KOPT-K1 (cell line): ENCODE data around the gene SLC9A4.

Source experiments
- H3K27ac ChIP-seq: fragments of 200-600 bp; sonication (generic); 2 replicates; pipeline ENCODE4 v1.5.1; 2016; ENCODE audit warnings: antibody characterized with exemption, mild to moderate bottlenecking, low read depth, low read length; ENCODE audit not compliant: poor library complexity, severe bottlenecking
- H3K36me3 ChIP-seq: fragments of 200-600 bp; sonication (generic); 2 replicates; pipeline ENCODE4 v1.5.1; 2017; ENCODE audit warnings: antibody characterized with exemption, mild to moderate bottlenecking, low read length, moderate library complexity; ENCODE audit not compliant: insufficient read depth
- H3K9me3 ChIP-seq: fragments of 200-600 bp; sonication (generic); 2 replicates; pipeline ENCODE4 v1.5.1; 2017; ENCODE audit warnings: antibody characterized with exemption, low read length, mild to moderate bottlenecking; ENCODE audit not compliant: insufficient read depth, poor library complexity, severe bottlenecking

SLC9A4 gene

DNA sequence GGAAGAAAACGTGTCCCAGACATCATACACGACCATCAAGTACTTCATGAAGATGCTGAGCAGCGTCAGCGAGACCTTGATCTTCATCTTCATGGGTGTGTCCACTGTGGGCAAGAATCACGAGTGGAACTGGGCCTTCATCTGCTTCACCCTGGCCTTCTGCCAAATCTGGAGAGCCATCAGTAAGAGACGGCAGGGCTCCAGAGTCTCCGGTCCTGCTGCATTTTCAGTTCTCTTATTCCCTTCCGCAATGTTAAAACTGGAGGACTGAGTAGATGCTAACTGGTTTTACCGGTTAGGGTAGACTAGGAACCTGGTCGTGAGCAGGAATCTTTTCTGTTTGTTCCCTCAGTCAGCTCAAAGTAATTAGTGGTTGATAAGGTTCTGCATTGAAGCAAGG lies 32.3 kb downstream of the SLC9A4 start:
- H3K36me3 ChIP-seq, result no peaks in the 10 kb centered on the region
- no peak overlapping the region for H3K27ac ChIP-seq
- H3K9me3 ChIP-seq, result peaks cover 4% of the 10 kb centered on the region

- Histone ChIP-seq H3K36me3 (no peaks in the 10 kb centered on the region), H3K27ac (no peak overlapping the region), H3K9me3 (peaks cover 4% of the 10 kb centered on the region)
These were observed 33.7 kb downstream of the SLC9A4 start for GRCh38 chr2:102506743-102507142.

DNA sequence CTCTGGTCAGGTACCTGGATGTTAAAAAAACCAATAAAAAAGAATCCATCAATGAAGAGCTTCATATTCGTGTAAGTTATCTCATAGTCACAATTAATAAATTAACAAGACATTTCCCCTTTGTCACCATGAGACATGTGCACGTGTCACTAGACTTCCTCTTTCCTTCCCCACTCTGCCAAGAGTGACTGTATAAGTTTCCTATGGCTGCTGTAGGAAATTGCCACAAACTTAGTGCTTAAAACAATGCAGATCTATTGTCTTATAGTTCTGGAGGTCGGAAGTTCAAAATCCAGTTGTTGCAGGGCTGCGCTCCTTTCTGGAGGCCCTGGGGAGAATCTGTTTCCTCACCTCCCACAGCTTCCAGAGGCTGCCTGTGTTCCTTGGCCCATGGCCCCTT lies 35.8 kb downstream of the SLC9A4 start:
- no peaks in the 10 kb centered on the region for H3K36me3 ChIP-seq
- peaks cover 4% of the 10 kb centered on the region for H3K9me3 ChIP-seq
- no peak overlapping the region for H3K27ac ChIP-seq

- Histone ChIP-seq H3K36me3 (no peaks in the 10 kb centered on the region), H3K9me3 (peaks cover 4% of the 10 kb centered on the region), H3K27ac (no peak overlapping the region)
These were observed 36.7 kb downstream of the SLC9A4 start for GRCh38 chr2:102509749-102510148.

DNA sequence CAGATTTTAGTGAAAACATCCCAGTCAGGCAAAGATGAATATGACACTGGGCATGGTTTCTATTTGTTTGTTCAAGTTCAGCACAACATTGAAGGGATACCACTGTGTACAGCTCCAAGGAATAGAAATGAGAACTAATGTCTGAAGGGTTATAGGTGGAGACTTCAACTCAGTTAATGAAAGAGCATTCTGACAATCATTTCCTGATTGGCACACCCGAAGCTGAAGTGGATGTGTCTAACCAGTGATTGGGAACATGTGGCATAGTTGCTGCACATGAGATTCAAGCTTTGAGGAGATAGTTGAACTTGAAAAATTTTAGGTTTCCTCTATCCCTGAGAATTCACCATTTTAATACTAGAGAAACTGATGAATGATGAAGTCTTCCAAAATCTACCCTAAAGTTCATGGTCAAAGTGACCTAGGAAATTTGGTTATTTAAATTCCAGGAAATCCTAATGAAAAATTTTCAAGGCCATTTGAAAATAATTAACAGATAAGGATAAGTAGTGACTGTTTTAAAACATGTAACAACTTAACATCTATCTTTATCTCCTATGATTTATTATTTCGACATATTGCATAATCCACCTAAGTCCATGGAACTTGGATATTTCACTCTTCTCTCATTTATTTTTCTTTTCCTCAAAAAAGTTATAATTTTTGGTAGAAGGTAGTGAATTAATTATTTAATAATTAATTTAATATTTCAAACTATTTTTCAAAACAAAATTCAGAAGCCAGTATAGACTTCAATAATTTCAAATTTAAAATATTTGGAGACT lies 38.0 kb downstream of the SLC9A4 start:
- Histone ChIP-seq H3K9me3 (peaks cover 4% of the 10 kb centered on the region), H3K27ac (no peak overlapping the region), H3K36me3 (no peaks in the 10 kb centered on the region)

GRCh38 chr2:102512161-102512560 lies 39.1 kb downstream of the SLC9A4 start:
- H3K27ac ChIP-seq, result no peak overlapping the region
- H3K36me3 ChIP-seq, result no peaks in the 10 kb centered on the region
- peaks cover 4% of the 10 kb centered on the region for H3K9me3 ChIP-seq

DNA sequence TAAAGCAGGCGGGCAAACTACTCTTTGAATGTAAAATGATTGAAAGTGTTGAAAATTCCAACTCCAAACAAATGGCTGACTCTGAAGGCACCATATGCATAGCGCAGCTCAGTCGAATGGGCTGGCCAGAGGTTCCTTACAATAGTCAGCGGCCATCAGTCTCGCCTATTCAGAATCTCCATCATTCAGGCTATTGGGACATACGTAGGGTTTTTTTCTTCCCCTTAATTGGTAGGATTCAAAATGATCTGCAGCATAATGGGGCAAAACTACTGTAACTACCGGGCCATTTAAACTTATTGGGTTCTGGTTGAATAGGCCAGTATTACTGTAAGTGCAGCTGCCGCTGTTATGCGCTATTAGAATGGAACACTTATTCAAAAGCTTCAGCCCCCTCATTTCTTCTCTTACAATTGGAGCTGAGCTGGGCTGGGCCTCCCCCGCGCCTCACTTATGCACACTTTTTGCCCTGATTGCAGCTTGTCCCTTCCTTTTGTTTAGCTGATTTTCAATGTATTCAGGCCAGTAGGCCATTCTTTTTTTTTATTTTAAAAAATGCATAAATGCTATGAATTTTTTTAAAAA lies 40.4 kb downstream of the SLC9A4 start:
- H3K36me3 ChIP-seq, result no peaks in the 10 kb centered on the region
- H3K27ac ChIP-seq, result no peak overlapping the region
- peaks cover 4% of the 10 kb centered on the region for H3K9me3 ChIP-seq

- Histone ChIP-seq H3K27ac (no peak overlapping the region), H3K36me3 (no peaks in the 10 kb centered on the region), H3K9me3 (no peaks in the 10 kb centered on the region)
These were observed 41.2 kb downstream of the SLC9A4 start for GRCh38 chr2:102514061-102514785.

GRCh38 chr2:102515851-102516250 lies 42.8 kb downstream of the SLC9A4 start:
- Histone ChIP-seq H3K9me3 (no peaks in the 10 kb centered on the region), H3K27ac (no peak overlapping the region), H3K36me3 (no peaks in the 10 kb centered on the region)

GRCh38 chr2:102518170-102518569 lies 45.1 kb downstream of the SLC9A4 start:
- no peak overlapping the region for H3K27ac ChIP-seq

DNA sequence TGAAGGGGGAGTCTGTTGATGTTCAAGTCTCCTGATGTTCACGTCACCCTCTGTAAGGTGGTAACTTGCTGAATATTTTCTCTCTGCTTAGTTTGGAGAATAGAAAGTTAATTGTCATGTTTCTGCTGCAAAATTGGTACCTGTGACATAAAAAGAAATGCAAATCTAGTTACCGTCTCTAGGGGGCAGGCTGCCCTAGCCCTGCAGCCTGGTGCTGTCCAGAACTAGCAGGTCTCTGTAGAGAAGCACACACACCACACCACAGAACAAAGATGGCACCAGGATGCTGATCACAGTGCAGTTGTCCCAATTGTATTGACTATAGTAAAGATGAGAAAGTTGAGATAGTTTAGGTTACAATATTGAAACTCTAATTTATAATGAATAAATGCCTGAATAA lies 47.0 kb downstream of the SLC9A4 start:
- H3K9me3 ChIP-seq, result no peaks in the 10 kb centered on the region
- no peaks in the 10 kb centered on the region for H3K36me3 ChIP-seq
- no peak overlapping the region for H3K27ac ChIP-seq

More at GRCh38 chr2:102518170-102518569, 45.1 kb downstream of the SLC9A4 start:
- Histone ChIP-seq H3K9me3 (no peaks in the 10 kb centered on the region), H3K36me3 (no peaks in the 10 kb centered on the region)

GRCh38 chr2:102520801-102521200 lies 47.8 kb downstream of the SLC9A4 start:
- no peaks in the 10 kb centered on the region for H3K9me3 ChIP-seq
- no peaks in the 10 kb centered on the region for H3K36me3 ChIP-seq
- no peak overlapping the region for H3K27ac ChIP-seq

- H3K27ac ChIP-seq, result no peak overlapping the region
- H3K9me3 ChIP-seq, result no peaks in the 10 kb centered on the region
- H3K36me3 ChIP-seq, result no peaks in the 10 kb centered on the region
These were observed 49.1 kb downstream of the SLC9A4 start for GRCh38 chr2:102522162-102522561.

DNA sequence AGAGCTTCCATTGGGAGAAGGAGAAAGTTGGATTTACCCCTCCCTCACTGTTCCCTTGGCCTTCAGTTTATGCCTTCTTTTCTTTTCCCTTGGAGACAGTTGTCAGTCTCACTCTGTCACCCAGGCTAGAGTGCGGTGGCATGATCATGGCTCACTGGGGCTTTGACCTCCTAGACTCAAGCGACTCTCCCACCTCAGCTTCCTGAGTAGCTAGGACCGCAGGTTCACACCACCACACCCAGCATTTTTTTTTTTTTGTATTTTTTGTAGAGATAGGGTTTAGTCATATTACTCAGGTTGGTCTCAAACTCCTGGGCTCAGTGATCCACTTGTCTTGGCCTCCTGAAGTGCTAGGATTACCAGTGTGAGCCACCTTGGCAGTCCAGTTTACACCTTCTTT lies 49.9 kb downstream of the SLC9A4 start:
- Histone ChIP-seq H3K9me3 (no peaks in the 10 kb centered on the region), H3K36me3 (no peaks in the 10 kb centered on the region), H3K27ac (no peak overlapping the region)

- Histone ChIP-seq H3K27ac (no peak overlapping the region), H3K36me3 (no peaks in the 10 kb centered on the region), H3K9me3 (no peaks in the 10 kb centered on the region)
These were observed 50.6 kb downstream of the SLC9A4 start for GRCh38 chr2:102523651-102524050.
